Fibroblast of villous mesenchyme (primary cell): Measurements from ENCODE around the gene SETD7. TPM values are rescaled to one million over a fixed set of nuclear protein-coding genes. Genes with fewer than 3 reads are reported as not detected.

Source experiments
- DNase-seq: peaks from one replicate; pipeline ENCODE4 v3.0.0-alpha.2; 2010; ENCODE audit warnings: low read depth
- H3K4me3 ChIP-seq: 2 replicates; pipeline ENCODE4 v1.5.1; 2011; ENCODE audit warnings: low read depth, mild to moderate bottlenecking, low read length
- CTCF ChIP-seq: IDR thresholded peaks from 2 replicates; pipeline ENCODE4 v1.5.1; 2012; ENCODE audit warnings: low read depth, mild to moderate bottlenecking, low read length; ENCODE audit not compliant: insufficient read depth
- total RNA-seq: library from RNA; depleted of rRNA; stranded (reverse); fragments of >200 nt; gene quantifications from 2 replicates; pipeline ENCODE4 v1.2.3, GENCODE V29; 2012

The SETD7 gene
- total RNA-seq, 1 donor: 107 TPM

GRCh38 chr4:139556724-139557555 lies 921 bp upstream of the SETD7 start:
- TF ChIP-seq CTCF: no peak
- DNase-seq: no peak
- peak overlapping the region; percentile 86 for H3K4me3 ChIP-seq

DNA sequence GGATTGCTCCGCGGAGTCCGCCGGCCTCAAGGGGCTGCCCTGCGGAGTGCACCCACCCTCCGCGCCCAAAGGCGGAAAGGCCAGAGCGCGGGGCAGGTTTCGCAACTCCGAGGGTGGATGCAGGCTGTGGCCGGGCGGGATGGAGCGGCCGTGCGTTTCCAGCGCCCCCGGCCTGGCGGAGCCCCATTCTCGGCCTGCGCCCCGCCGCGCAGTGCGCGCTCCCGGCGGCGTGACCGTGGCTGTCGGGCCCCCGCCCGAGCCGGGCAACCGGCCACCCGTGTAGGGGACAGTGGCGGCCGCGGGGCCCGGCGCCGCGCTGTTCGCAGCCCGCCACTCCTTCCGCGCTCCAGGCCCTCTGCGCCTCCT lies 331 bp downstream of the SETD7 start:
- peak overlapping the region; percentile 86 for H3K4me3 ChIP-seq
- peak; percentile 53 for DNase-seq
- no peak for TF ChIP-seq CTCF

- TF ChIP-seq CTCF: no peak
- H3K4me3 ChIP-seq: peak overlapping the region; percentile 86
- DNase-seq: peak; percentile 94
These were observed 920 bp downstream of the SETD7 start for GRCh38 chr4:139554893-139555704.

- no peak for TF ChIP-seq CTCF
- H3K4me3 ChIP-seq: peak overlapping the region; percentile 86
- DNase-seq: no peak
These were observed 1.5 kb downstream of the SETD7 start for GRCh38 chr4:139554642-139554892.

DNA sequence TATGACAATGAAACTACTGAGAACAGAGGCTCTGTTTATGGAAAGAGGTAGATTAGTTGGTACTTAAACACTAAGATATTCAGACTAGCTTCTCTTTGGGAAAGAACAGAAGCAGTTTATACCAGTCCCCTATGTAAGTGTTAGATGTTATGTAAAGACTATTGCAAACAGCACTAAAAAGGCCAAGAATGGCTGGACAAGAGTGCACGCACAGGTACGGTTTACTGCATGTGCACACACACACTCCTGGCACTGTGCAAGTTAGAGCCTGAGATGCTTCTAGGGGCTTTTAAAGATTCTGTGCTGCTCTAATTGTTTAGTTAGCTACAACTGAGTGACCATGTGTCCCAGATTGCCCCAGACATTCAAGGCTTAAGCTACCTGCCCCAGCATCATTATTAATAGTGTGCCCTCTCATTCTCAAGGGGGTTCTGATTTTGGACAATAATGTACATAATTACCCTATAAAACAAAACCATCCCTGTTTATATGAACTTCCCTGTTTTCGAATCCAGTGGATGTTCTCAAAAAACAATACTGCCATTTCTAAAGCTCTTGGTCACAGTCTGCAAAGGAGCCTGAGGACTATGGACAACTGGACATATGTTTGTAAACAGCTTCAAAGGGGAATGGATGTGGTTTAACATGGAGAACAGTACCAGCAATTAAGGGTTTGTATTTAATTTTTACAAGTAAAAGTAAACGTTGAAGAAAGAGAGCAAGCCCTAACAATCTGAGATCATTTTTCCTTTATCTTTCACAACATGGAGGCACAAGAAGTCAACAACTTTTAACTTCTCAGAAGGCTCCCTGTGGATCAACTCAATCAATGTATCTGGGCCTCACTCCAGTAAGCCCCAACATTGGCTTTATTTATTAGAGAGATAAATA lies 2.0 kb downstream of the SETD7 start:
- no peak for DNase-seq
- H3K4me3 ChIP-seq: peak overlapping the region; percentile 86
- no peak for TF ChIP-seq CTCF

GRCh38 chr4:139552517-139553307 lies 3.3 kb downstream of the SETD7 start:
- peak; percentile 42 for DNase-seq
- no peak for TF ChIP-seq CTCF
- peak overlapping the region; percentile 10 for H3K4me3 ChIP-seq
